DMS79 (cell line): Measurements from ENCODE around the gene NEO1.

Experiments used
- DNase-seq: peaks from one replicate; lab custom pipeline; 2025; lab: John Stamatoyannopoulos, UW

NEO1 gene, protein sequence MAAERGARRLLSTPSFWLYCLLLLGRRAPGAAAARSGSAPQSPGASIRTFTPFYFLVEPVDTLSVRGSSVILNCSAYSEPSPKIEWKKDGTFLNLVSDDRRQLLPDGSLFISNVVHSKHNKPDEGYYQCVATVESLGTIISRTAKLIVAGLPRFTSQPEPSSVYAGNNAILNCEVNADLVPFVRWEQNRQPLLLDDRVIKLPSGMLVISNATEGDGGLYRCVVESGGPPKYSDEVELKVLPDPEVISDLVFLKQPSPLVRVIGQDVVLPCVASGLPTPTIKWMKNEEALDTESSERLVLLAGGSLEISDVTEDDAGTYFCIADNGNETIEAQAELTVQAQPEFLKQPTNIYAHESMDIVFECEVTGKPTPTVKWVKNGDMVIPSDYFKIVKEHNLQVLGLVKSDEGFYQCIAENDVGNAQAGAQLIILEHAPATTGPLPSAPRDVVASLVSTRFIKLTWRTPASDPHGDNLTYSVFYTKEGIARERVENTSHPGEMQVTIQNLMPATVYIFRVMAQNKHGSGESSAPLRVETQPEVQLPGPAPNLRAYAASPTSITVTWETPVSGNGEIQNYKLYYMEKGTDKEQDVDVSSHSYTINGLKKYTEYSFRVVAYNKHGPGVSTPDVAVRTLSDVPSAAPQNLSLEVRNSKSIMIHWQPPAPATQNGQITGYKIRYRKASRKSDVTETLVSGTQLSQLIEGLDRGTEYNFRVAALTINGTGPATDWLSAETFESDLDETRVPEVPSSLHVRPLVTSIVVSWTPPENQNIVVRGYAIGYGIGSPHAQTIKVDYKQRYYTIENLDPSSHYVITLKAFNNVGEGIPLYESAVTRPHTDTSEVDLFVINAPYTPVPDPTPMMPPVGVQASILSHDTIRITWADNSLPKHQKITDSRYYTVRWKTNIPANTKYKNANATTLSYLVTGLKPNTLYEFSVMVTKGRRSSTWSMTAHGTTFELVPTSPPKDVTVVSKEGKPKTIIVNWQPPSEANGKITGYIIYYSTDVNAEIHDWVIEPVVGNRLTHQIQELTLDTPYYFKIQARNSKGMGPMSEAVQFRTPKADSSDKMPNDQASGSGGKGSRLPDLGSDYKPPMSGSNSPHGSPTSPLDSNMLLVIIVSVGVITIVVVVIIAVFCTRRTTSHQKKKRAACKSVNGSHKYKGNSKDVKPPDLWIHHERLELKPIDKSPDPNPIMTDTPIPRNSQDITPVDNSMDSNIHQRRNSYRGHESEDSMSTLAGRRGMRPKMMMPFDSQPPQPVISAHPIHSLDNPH (N-terminal part only)

DNA sequence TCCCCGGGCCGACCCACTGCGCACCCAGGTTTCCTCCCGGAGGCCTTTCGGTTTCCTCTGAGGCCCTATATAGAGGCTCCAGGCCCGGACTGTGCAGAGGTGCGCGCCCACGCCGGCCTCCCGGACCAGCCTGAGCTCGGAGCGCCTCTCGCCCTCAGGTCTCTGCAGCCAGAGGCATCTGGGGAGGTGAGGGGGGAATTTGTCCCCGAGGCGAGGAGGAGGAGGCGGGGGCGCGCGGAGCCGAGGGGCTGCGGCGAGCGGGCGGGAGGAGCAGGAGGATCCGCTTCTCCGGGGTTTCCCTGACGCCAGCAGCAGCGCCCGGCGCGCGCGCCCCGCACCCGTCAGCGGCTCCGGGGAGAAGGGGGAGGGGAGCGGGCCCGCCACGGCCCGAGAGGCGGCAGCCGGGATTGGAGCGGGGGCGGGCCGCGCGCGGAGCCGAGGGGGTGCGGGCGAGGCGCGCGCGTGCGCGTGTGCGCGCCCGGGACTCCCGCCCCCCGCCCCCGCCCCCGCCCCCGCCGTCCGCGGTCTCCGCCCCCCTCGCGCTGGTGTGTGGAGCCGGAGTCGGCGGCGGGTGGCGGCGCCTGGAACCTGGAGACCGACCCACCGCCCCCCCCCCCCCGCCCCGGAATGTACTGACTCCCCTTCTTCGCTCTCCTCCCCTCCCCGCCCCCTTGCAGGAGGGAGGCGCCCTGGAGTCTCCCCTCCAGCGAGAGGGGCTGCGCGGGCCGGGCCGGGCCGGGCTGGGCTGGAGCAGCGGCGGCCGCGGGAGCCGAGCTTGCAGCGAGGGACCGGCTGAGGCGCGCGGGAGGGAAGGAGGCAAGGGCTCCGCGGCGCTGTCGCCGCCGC is at the start of gene NEO1:
NEO1 (plus strand) TSS at position 657 of the 846 bp plus-strand sequence. CDS start 213 bp downstream, outside the sequence.
- DNase-seq = no peak

DNA sequence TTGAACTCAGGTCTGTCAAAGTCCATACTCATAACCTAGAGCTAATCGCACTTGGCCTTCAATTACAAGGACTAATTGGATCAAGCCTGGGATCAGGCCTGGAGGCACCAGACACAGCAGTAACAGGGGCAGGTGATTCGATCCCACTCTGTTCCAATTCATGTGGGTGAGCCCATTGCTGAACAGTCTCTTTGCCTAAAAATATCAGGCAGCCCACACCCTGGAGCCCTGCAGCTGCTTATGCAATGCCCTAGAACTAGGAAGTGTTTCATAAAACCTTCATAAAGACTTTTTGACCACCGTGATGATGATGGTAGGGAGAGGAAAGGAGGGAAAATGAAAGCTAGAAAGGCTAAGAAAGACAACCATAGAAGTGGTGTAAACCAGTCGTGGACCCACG is 47.8 kb upstream of the NEO1 start:
- no peak for DNase-seq

DNA sequence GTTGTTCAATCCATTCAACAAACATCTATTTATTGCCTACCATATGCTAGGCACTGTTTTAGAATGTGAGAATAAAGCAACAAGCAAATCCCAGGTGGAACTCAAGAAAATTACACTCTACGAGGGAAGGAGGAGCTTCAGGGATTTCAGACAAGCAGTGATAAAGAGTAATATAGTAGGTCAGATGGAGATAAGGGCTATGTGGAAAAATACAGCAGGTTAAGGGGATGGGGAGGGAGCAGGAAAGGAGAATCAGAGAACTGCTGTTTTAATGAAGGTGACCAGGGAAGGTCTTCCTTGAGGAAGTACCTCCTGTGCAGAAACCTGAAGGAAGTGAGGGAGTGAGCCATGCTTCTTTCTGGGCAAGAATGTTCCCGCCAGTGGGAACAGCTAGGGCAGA is 47.2 kb upstream of the NEO1 start:
- DNase-seq = no peak

DNA sequence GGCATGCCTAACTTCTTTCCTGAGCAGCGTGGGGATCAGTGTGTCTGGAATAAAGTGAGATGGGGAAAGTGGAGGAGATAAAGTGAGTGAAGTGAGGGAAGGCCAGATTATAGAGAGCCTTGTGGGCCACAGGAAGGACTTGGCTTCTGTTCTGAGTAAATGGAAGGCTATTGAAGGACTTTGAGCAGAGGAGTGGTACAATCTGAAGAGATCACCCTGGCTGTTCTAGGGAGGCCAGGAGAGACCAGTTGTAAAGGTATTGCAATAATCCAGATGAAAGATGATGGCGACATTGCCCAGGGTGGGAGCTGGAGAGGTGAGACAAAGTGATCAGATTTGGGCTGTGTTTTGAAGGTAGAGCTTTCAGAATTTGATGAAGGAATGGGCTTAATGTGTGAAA is 46.8 kb upstream of the NEO1 start:
- DNase-seq = no peak

DNA sequence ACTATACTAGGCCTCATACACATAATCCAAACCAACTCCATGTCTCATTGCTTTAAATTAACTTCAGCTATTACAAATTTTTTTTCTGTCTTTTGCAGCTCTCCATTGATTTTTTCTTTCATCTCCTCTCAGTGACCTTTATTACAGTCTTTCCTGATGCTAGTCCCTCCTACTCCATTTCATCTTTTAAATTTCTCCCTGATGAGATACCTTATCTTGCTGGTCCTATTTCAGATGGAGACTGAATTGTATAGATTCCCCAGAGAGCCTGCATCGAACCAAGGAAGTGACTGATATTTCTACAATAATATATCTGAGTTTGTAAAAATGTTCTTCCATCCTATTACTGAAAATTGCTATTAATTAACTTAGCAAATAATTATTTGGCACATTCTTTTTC is 45.7 kb upstream of the NEO1 start:
- DNase-seq = no peak

DNA sequence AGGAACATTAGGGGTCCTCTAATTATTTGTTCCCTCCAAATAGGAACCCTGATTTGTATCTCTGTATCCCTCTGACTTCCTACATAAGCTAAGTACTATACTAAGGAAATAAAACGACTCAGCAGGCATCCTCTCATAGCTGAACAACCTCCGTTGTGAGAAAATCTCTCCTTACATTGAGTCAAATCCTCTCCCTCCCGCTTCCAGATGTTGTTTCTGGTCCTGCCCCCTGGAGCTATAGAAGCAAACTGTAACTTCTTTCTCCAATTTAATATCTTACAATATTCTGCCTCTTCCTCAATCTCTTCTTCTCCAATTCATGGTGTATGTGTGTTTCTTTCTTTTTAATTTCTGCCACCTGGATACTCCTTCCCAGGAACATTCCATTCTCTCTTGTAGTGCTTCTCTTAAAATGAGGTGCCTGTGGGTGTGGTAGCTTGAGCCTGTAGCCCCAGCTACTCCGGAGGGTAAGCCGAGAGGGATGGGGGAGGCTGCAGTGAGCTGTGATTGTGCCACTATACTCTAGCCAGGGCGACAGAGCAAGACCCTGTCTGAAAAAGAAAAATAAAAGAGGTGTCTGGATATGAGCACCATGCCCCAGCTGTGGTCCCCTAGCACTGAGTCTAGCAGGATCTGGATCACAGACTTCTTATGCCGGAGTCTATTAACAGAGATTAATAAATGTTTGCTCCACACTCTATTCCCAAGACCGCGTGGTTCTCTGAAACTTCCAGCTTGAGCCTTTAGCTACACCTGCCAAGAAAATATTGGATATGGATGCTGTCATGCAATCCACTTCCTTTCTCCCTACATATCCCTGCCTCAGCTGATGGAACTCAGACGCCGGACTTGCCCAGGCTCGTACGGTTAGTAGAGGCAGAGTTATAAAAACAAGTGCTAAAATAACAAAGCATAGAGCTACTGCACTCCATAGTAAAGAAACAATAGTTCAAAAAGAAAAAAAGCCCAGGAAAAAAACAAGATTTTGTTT is 42.9 kb upstream of the NEO1 start:
- no peak for DNase-seq

DNA sequence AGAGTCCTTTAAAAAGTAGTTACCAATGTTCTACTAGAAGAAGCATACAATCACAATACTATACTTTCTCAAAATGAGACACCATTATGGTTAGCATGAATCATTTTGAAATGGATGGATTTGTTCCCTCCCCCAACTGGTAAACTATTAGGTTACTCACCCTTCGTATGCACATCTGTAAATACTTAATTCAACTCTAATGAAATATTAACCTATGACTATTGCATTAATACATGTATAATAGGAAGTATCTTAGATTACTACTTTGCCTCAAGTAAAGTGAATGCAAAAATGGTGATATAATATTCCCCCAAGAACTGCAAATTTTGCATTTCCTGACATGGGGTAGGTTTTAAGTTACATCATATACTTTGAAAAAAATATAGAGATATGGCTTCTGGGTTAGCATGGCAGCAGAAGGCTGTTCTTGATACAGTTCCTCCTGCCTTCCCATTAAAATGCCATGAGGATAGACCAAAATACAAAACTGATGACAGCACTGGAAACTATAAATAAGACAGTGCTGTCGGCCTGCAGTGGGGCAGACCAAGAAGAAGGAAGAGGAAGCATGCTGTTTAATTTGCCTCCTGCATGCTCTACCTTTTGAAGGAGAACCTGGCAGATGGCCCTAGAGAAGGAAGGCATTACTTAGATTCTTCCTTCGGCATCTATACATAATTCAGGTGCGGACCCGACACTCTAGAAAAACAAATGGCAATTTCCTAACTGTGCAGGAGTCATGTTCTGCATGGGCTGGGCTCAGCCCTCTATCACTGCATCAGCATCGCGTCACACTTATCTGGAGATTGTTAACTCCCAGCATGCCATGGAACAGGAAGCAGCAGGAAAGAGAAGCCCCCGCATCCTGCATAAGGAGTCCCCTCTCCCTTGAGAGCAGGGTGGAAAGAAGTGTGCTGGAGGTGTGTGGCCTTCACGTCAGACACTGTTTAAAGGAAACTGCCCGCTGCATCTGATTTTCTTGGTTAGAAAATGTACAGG is 41.8 kb upstream of the NEO1 start:
- no peak for DNase-seq

DNA sequence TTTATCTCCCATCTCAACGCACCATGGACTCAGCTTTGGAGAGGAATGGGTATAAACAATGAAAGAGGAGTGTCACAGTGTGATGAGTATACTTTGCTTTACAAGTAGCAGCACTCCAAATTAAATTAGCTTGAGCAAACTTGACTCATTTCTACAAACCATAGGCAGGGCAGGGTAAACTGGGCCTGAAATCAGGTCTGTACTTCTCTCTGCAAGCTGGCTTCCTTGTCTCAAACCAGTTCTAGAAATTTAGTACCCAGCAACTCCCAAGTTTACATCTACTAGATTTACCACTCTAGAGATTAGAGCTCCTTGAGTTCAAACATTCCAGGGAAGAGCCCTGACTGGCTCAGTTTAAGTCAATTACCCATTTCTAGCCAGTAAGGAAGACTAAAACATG is 37.4 kb upstream of the NEO1 start:
- DNase-seq = no peak

DNA sequence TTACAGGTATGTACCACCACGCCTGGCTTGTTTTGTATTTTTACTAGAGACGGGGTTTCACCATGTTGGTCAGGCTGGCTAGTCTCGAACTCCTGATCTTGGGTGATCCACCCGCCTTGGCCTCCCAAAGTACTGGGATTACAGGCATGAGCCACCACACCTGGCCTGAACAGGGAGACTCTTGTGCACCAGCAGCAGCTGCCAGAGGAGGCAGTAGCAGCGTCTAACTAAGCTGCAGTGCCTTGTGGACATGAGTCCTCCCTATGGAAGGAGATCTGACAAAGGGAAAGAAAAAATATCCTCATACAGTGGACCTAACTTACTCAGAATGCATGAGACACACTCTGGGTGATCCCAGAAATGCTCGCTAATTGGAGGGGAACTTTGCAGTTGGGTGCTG is 36.8 kb upstream of the NEO1 start:
- DNase-seq = no peak

DNA sequence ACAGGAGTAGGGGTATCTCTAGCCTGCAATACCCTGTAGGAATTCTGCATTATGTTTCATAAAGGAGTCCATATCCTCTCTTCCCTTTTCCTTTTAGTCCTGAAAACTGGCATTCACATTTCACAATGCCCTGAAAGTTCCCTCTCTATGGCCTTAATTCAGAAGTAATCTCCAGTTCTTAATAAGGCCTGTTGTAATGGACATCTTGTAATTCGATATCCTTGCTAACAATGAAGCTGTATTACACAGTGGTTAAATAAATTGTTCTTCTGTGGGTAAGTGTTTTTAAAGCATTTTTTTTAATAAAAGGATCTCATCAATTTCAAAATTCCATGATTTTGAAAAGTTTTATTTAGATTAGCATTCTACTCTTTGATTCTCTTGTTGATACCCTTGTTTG is 34.3 kb upstream of the NEO1 start:
- DNase-seq = no peak

DNA sequence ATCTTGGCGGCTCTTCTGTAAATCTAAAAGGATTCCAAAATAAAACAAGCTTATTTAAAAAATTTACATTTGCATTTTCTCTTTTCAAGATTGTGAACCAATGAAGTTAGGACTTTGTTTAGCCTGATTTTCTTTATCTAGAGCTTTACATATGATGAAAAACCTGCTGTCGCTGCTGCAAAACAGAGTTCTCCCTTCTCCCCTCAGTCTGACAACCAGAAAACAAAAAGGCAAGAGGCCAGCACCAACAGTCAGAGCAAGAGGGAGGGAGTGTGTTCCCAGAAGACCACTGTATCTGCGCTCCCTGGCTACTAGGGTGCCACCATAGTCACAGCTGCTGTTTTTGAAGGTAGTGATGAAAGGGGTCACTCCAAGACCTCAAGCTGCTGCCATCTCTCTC is 33.1 kb upstream of the NEO1 start:
- no peak for DNase-seq

DNA sequence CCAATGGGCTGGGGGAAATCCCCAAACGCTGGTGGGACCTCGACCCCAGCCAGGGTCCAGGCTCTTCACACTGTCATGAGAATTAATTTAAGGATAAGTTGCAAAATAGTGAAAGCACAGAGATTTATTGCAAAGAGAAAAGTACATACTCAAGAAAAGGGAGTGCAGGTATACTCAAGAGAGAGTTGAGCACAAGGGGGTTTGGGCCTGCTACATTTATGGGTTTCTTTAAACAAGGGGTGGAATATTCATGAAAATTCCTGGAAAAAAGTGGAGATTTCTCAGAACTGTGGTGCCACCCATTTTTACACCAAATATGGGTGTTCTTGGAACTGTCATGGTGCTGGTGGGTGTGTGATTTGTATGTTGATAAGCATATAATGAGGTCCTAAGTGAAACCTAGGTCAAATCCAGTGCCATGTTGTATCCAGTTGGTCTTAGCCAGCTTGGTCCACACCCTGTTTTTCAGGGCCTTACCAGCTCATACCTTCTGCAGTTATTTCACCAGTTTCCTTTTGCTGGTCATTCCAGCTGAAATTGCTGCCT is 32.6 kb upstream of the NEO1 start:
- DNase-seq = no peak

DNA sequence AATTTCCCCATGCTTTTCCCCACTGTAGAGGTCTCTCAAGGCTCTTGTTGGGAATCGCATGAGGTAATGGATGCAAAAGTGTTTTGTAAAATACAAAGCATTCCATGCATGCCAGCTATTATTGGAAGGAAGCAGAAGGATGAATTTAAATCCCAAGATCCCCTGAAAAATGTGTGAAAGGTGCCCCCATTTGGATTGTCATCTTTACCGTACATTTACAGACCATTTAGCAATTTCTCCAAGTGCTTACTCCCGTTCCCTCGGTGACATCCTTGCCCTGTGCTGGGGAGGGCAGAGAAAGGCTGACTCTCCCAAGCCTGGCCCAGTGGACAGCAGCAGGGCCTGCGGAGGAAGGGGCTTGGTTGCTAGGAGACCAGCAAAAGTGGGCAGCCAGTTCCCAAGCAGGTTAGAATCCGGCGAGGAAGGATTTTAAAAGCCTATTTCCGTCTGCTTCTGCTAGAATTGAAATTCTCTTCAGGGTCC is 31.1 kb upstream of the NEO1 start:
- no peak for DNase-seq

DNA sequence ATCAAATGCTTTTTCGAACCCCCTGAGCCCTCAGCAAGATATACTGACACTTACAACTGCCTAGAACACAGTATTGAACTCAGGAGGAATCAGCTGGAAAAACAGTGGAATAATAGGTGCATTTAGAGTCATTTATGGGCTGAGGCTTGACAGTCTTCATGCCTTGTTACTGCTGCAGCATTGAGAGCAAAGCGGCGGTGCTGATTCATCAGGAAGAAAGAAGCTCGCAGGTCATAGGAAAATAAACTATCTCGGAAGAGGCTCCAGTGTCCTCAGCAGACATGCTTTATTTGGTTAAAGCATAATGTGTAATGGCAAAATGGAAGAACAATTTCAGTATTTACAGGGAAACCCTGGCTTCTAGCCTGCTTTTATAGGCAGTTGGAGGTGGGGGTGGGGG is 30.1 kb upstream of the NEO1 start:
- DNase-seq = no peak

DNA sequence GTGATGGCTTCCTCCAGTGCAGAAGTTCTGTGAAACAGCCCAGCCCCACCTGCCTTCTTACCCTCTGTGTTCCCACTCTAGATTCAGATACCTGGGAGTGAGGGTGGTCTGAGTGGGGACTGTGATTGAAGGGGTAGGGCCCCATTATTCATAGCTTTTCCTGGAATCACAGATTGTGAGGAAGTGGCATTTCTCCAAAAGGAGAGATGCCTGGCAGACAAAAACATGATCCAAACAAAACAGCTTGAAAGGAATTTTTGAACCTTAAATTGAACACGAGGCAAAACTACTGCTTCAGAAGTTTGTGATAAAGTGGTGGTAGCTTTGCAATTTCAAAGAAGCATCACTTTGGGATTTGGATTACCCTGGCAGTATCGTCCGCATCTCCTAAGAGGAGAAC is 29.2 kb upstream of the NEO1 start:
- DNase-seq = no peak

DNA sequence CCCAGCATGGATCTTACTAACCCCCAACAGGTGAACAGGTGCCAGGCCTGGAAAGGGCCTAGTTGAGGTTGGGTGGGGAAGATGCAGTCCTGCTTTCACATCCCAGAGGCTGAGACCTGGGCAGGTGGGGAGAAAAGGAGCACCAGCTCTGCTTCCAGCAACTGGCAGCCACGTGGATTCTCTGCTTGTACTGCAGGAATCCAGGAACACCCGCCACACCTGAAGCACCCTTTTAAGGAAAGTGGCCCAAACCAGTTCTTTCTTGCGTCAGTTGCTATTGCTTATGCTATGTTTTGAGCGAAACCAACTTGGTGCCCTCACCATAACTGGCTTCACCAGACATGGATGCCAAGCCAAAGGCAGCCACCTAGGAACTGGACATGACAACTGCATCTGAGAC is 28.1 kb upstream of the NEO1 start:
- no peak for DNase-seq

DNA sequence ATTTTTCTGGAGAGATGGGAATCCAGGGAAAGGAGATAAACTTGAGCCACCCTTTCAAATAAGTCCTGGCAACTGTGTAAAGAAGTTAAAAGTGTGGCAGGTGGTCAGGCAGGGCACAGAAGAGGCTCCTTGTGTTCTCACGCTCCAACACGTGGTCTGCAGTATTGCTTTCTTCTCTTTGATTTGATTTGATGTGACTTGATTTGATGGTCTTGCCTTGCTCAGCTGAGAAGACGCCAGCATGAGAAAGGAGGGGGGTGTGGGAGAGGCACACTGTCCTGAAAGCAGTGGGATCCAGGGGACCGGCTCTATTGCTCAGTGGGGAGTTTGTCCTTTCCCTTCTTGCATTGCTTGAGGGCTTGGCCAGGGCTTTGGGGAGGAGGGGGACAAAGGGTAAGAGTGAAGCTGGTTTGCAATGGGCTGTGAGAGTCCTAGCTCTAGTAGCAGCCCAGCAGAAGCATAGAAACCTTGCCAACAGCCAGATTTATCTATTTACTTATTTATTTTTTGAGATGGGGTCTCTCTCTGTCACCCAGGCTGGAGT is 25.7 kb upstream of the NEO1 start:
- no peak for DNase-seq

DNA sequence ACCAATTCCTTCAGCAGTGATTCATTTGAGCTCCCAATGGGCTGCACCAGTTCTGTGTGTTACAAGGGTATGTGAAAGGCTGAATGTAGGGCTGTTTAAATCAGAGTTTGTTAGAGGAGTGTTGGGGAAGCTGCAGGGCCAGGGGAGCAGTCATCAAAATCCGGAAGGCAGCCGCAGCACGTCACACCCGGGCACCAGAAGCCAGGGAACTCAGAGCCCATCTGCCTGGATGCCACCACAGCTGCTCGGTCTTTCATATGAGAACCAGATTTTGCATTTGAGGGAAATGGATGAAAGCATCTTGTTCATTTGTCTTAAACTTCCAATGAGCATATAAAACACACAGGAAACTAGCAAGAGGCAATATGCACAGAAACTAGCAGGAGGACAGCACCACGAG is 24.2 kb upstream of the NEO1 start:
- no peak for DNase-seq
